ENCODE results near the gene ABL1. TPM values are rescaled to one million over a fixed set of nuclear protein-coding genes. Genes with fewer than 3 reads are reported as not detected.

Gene ABL1
- polyA plus RNA-seq, 1 of the 3 experiments (the other 2 are of a cell fraction): 24.6 TPM

GRCh38 chr9:130861372-130862180 lies 26.5 kb downstream of the ABL1 start:
- Histone ChIP-seq H3K9me2 (no peaks in the 10 kb centered on the region), H3K79me2 (ENCODE audit: insufficient read depth) (peaks cover 96% of the 10 kb centered on the region), H3F3A (replicated peaks; ENCODE audit: insufficient read depth) (peaks cover 43% of the 10 kb centered on the region), H3K4me3 (ENCODE audit: low read depth in 2 of 2, low read length in 1 of 2) (no peak overlapping the region), H3K9ac (peak overlapping the region; percentile 54; the same call in 1 of the 2 replicates), H3K4me2 (peak overlapping the region; percentile 66), H3K27me3 (ENCODE audit: insufficient read depth) (no peaks in the 10 kb centered on the region), H3K36me3 (replicated peaks in 1 of 2; ENCODE audit: control insufficient read depth in 1 of 2, insufficient read depth in 2 of 2, low read length in 1 of 2) (peaks cover 36 to 51% of the 10 kb centered on the region in 2 experiments), H3K9me3 (no peaks in the 10 kb centered on the region), H3K4me1 (ENCODE audit: control insufficient read depth in 1 of 2, insufficient read depth in 2 of 2, low read depth in 1 of 2, low read length in 1 of 2) (peaks cover 13 to 26% of the 10 kb centered on the region in 2 experiments; a peak in 3 of 4 replicates), H3K27ac (ENCODE audit: low read depth in 2 of 2, low read length in 1 of 2) (peak overlapping the region in 1 of 2 experiments; percentile 89; a peak in 3 of 4 replicates), H2AFZ (ENCODE audit: low read depth) (no peak overlapping the region), H4K20me1 (ENCODE audit: insufficient read depth) (peaks cover 72% of the 10 kb centered on the region)
- no peak for TF ChIP-seq MXI1 (IDR thresholded peaks at IDR 0.05; ENCODE audit: low read depth, low read length)
- TF ChIP-seq, protein P1, sequence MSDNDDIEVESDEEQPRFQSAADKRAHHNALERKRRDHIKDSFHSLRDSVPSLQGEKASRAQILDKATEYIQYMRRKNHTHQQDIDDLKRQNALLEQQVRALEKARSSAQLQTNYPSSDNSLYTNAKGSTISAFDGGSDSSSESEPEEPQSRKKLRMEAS (IDR thresholded peaks at IDR 0.05; ENCODE audit: low read depth): no peak
- TF ChIP-seq RAD21 (IDR thresholded peaks at IDR 0.05; ENCODE audit: low read length): no peak
- no peak for TF ChIP-seq TAF1 (IDR thresholded peaks at IDR 0.05; ENCODE audit: borderline replicate concordance, low read depth, low read length)
- TF ChIP-seq RCOR1 (IDR thresholded peaks at IDR 0.05; ENCODE audit: low read length): no peak
- no peak for TF ChIP-seq EZH2phosphoT487 (IDR thresholded peaks at IDR 0.05; ENCODE audit: borderline replicate concordance, low read depth)
- TF ChIP-seq GABPA (IDR thresholded peaks at IDR 0.05; ENCODE audit: low read depth): no peak
- no peak for TF ChIP-seq GATA2 (CRISPR knock-in tag; IDR thresholded peaks at IDR 0.05)
- no peak for TF ChIP-seq MEF2A (IDR thresholded peaks at IDR 0.05; ENCODE audit: borderline replicate concordance, low read depth)
- TF ChIP-seq NRF1 (IDR thresholded peaks at IDR 0.05; ENCODE audit: low read depth, low read length): no peak
- TF ChIP-seq, protein P2, sequence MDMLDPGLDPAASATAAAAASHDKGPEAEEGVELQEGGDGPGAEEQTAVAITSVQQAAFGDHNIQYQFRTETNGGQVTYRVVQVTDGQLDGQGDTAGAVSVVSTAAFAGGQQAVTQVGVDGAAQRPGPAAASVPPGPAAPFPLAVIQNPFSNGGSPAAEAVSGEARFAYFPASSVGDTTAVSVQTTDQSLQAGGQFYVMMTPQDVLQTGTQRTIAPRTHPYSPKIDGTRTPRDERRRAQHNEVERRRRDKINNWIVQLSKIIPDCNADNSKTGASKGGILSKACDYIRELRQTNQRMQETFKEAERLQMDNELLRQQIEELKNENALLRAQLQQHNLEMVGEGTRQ (IDR thresholded peaks at IDR 0.05; ENCODE audit: borderline replicate concordance, low read depth, low read length): no peak
- no peak for TF ChIP-seq IRF3 (IDR thresholded peaks at IDR 0.05; ENCODE audit: low read depth, low read length)
- TF ChIP-seq SIN3A (IDR thresholded peaks at IDR 0.05; ENCODE audit: borderline replicate concordance, low read depth, low read length): no peak
- TF ChIP-seq NFIC (IDR thresholded peaks at IDR 0.05; ENCODE audit: borderline replicate concordance): no peak
- TF ChIP-seq FOXJ3 (CRISPR knock-in tag; IDR thresholded peaks at IDR 0.05): no peak
- TF ChIP-seq PBX3 (IDR thresholded peaks at IDR 0.05): no peak
- no peak for TF ChIP-seq EP300 (IDR thresholded peaks at IDR 0.05; ENCODE audit: borderline replicate concordance in 1 of 2, low read depth in 1 of 2, low read length in 1 of 2)
- TF ChIP-seq, protein P3, sequence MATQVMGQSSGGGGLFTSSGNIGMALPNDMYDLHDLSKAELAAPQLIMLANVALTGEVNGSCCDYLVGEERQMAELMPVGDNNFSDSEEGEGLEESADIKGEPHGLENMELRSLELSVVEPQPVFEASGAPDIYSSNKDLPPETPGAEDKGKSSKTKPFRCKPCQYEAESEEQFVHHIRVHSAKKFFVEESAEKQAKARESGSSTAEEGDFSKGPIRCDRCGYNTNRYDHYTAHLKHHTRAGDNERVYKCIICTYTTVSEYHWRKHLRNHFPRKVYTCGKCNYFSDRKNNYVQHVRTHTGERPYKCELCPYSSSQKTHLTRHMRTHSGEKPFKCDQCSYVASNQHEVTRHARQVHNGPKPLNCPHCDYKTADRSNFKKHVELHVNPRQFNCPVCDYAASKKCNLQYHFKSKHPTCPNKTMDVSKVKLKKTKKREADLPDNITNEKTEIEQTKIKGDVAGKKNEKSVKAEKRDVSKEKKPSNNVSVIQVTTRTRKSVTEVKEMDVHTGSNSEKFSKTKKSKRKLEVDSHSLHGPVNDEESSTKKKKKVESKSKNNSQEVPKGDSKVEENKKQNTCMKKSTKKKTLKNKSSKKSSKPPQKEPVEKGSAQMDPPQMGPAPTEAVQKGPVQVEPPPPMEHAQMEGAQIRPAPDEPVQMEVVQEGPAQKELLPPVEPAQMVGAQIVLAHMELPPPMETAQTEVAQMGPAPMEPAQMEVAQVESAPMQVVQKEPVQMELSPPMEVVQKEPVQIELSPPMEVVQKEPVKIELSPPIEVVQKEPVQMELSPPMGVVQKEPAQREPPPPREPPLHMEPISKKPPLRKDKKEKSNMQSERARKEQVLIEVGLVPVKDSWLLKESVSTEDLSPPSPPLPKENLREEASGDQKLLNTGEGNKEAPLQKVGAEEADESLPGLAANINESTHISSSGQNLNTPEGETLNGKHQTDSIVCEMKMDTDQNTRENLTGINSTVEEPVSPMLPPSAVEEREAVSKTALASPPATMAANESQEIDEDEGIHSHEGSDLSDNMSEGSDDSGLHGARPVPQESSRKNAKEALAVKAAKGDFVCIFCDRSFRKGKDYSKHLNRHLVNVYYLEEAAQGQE (IDR thresholded peaks at IDR 0.05; ENCODE audit: low read depth, low read length): no peak
- CTCF ChIA-PET: interaction anchor here (0.6 to 10.3 kb wide), 11 partner anchors 9 to 160 kb away, joined by 3 to 177 read pairs (median 8); no protein-coding TSS in a partner anchor
- POLR2A ChIA-PET: no interaction called here
- DNase-seq: no peak
- WGBS (ENCODE audit: low lambda C conversion rate): 93% methylated on average over 8 of the region's 8 CpGs

All from SK-N-SH (cell line).